IMR-90 (cell line): ENCODE measurements around the gene GM2A. TPM values are rescaled to one million over a fixed set of nuclear protein-coding genes. Genes with fewer than 3 reads are reported as not detected.

Experiments used
- ATAC-seq: fragments of 200-7000 bp; cut with Tn5 transposase; 2 replicates; pipeline ENCODE4 v1.9.1; 2020; ENCODE audit warnings: low read depth, mild to moderate bottlenecking, moderate library complexity
- BruUV-seq: library from RNA; stranded (reverse); fragments of 400-500 nt; replicated peaks from 2 replicates; lab custom pipeline; 2021; lab: Mats Ljungman, UMichigan
- CTCF ChIA-PET: fragments of 300-600 bp; formaldehyde crosslinking; extraction: SDS; loops from one replicate; lab custom pipeline; 2021; ENCODE audit warnings: antibody characterized with exemption; lab: Yijun Ruan, JAX
- POLR2A ChIA-PET: fragments of 300-600 bp; sonication (Branson Sonifier 250); formaldehyde crosslinking; loops from one replicate; lab custom pipeline; 2022; ENCODE audit warnings: antibody characterized with exemption; ENCODE audit not compliant: unreplicated experiment; lab: Charles Lee
- DNase-seq: peaks from one replicate; pipeline ENCODE4 v3.0.0; 2013
- H2AFZ ChIP-seq: replicated peaks from 2 replicates; pipeline ENCODE3; 2013; ENCODE audit warnings: low read length, mild to moderate bottlenecking; ENCODE audit not compliant: poor library complexity
- H2AK5ac ChIP-seq: 2 replicates; pipeline ENCODE4 v1.6.1; 2013; ENCODE audit warnings: low read depth, low read length, inconsistent platforms
- H2AK9ac ChIP-seq: replicated peaks from 2 replicates; pipeline ENCODE3; 2013; ENCODE audit warnings: mild to moderate bottlenecking, low read depth, low read length, moderate library complexity; ENCODE audit not compliant: poor library complexity
- H2BK120ac ChIP-seq: 2 replicates; pipeline ENCODE4 v1.6.1; 2013; ENCODE audit warnings: low read depth, low read length, inconsistent platforms
- H2BK15ac ChIP-seq: 3 replicates; pipeline ENCODE4 v1.6.1; 2013; ENCODE audit warnings: low read depth, low read length, inconsistent platforms
- H2BK20ac ChIP-seq: 2 replicates; pipeline ENCODE4 v1.6.1; 2013; ENCODE audit warnings: low read depth, mild to moderate bottlenecking, inconsistent platforms, low read length, moderate library complexity
- H2BK5ac ChIP-seq: 2 replicates; pipeline ENCODE4 v1.6.1; 2013; ENCODE audit warnings: mild to moderate bottlenecking, low read depth, low read length, inconsistent platforms; ENCODE audit not compliant: poor library complexity, severe bottlenecking
- H3K14ac ChIP-seq: replicated peaks from 2 replicates; pipeline ENCODE4 v1.6.1; 2013; ENCODE audit warnings: low read depth, low read length, inconsistent platforms
- H3K18ac ChIP-seq: 2 replicates; pipeline ENCODE4 v1.6.1; 2013; ENCODE audit warnings: low read depth, low read length, control low read depth
- H3K23ac ChIP-seq: 2 replicates; pipeline ENCODE4 v1.6.1; 2013; ENCODE audit warnings: low read depth, low read length, inconsistent platforms
- H3K27ac ChIP-seq: 2 replicates; pipeline ENCODE4 v1.5.1; 2013; ENCODE audit warnings: mild to moderate bottlenecking, control low read depth, low read length; ENCODE audit not compliant: insufficient read depth
- H3K27me3 ChIP-seq: 2 replicates; pipeline ENCODE4 v1.6.1; 2013; ENCODE audit warnings: low read length; ENCODE audit not compliant: control insufficient read depth, insufficient read depth
- H3K36me3 ChIP-seq: 2 replicates; pipeline ENCODE4 v1.6.1; 2013; ENCODE audit warnings: low read length, mixed read lengths; ENCODE audit not compliant: control insufficient read depth, insufficient read depth
- H3K4ac ChIP-seq: 2 replicates; pipeline ENCODE4 v1.6.1; 2013; ENCODE audit warnings: low read depth, low read length, inconsistent platforms
- H3K4me1 ChIP-seq: 2 replicates; pipeline ENCODE4 v1.6.1; 2013; ENCODE audit warnings: low read length, mixed read lengths; ENCODE audit not compliant: control insufficient read depth, insufficient read depth
- H3K4me2 ChIP-seq: 2 replicates; pipeline ENCODE4 v1.6.1; 2013; ENCODE audit warnings: low read depth, mild to moderate bottlenecking, control low read depth, low read length, moderate library complexity
- H3K4me3 ChIP-seq: 2 replicates; pipeline ENCODE4 v1.5.1; 2013; ENCODE audit warnings: low read depth, mild to moderate bottlenecking, control low read depth, low read length, moderate library complexity; ENCODE audit not compliant: insufficient read depth
- H3K56ac ChIP-seq: 2 replicates; pipeline ENCODE4 v1.6.1; 2013; ENCODE audit warnings: low read length, inconsistent platforms; ENCODE audit not compliant: insufficient read depth; ENCODE audit errors: extremely low read depth
- H3K79me1 ChIP-seq, 2 experiments: 2 replicates each; pipeline ENCODE4 v1.6.1; 2013; ENCODE audit warnings: low read length in 2 of 2, inconsistent platforms in 1 of 2, low read depth in 1 of 2
- H3K9ac ChIP-seq: 2 replicates; pipeline ENCODE4 v1.6.1; 2013; ENCODE audit warnings: low read depth, low read length, control low read depth
- H3K9me1 ChIP-seq: 2 replicates; pipeline ENCODE4 v1.6.1; 2013; ENCODE audit warnings: low read length, inconsistent platforms; ENCODE audit not compliant: insufficient read depth
- H3K9me3 ChIP-seq: 2 replicates; pipeline ENCODE4 v1.6.1; 2013; ENCODE audit warnings: low read length; ENCODE audit not compliant: control insufficient read depth, insufficient read depth
- H4K20me1 ChIP-seq: 2 replicates; pipeline ENCODE4 v1.6.1; 2013; ENCODE audit warnings: low read length, inconsistent platforms; ENCODE audit not compliant: insufficient read depth
- H4K5ac ChIP-seq: 2 replicates; pipeline ENCODE4 v1.6.1; 2013; ENCODE audit warnings: mild to moderate bottlenecking, low read depth, low read length, control low read depth
- H4K8ac ChIP-seq, 2 experiments: 2 replicates each; pipeline ENCODE4 v1.6.1; 2013; ENCODE audit warnings: low read depth in 2 of 2, low read length in 2 of 2, control low read depth in 1 of 2, inconsistent platforms in 1 of 2
- H4K91ac ChIP-seq: 2 replicates; pipeline ENCODE4 v1.6.1; 2013; ENCODE audit warnings: low read depth, low read length, inconsistent platforms; ENCODE audit not compliant: insufficient read depth
- CEBPB ChIP-seq: IDR thresholded peaks from 2 replicates; pipeline ENCODE4 v1.6.1; 2012; ENCODE audit warnings: low read depth, low read length, improper control_type of control experiment
- CHD1 ChIP-seq: IDR thresholded peaks from 2 replicates; pipeline ENCODE4 v1.6.1; 2012; ENCODE audit warnings: low read depth, low read length, improper control_type of control experiment
- FOS ChIP-seq: fragments of 150-350 bp; IDR thresholded peaks from 2 replicates; pipeline ENCODE4 v1.6.1; 2016; ENCODE audit warnings: low read depth, low read length
- MAFK ChIP-seq: IDR thresholded peaks from 2 replicates; pipeline ENCODE4 v1.6.1; 2012; ENCODE audit warnings: low read depth, low read length, improper control_type of control experiment
- MAZ ChIP-seq: IDR thresholded peaks from 2 replicates; pipeline ENCODE4 v1.6.1; 2012; ENCODE audit warnings: low read depth, mild to moderate bottlenecking, low read length, improper control_type of control experiment, moderate library complexity, borderline replicate concordance
- MXI1 ChIP-seq: IDR thresholded peaks from 2 replicates; pipeline ENCODE4 v1.6.1; 2012; ENCODE audit warnings: low read depth, mild to moderate bottlenecking, low read length, moderate library complexity, borderline replicate concordance
- RCOR1 ChIP-seq: IDR thresholded peaks from 2 replicates; pipeline ENCODE4 v1.6.1; 2012; ENCODE audit warnings: mild to moderate bottlenecking, low read length, improper control_type of control experiment; ENCODE audit not compliant: insufficient replicate concordance
- SMC3 ChIP-seq: fragments of 150-350 bp; IDR thresholded peaks from 2 replicates; pipeline ENCODE4 v1.6.1; 2016; ENCODE audit warnings: low read depth, mild to moderate bottlenecking, antibody characterized with exemption, low read length, moderate library complexity
- USF2 ChIP-seq: fragments of 150-350 bp; IDR thresholded peaks from 2 replicates; pipeline ENCODE4 v1.6.1; 2017; ENCODE audit warnings: mild to moderate bottlenecking, antibody characterized with exemption, low read length, low read depth
- WGBS, 2 experiments: methylation state at CpG; one replicate each; pipeline versions ENCODE4 v1.1.5 to v1.1.7; 2013; ENCODE audit warnings: missing lambda C conversion rate in 2 of 2; ENCODE audit not compliant: insufficient read length in 1 of 2; ENCODE audit errors: extremely low coverage in 2 of 2; 5-methylcytosine and 5-hydroxymethylcytosine counted together
- dilution Hi-C: fragments of 300-500 bp; cut with HindIII; formaldehyde crosslinking; loops from one replicate; pipeline ENCODE4 v1.14.3; 2018; ENCODE audit warnings: low sequenced_read_pairs; ENCODE audit not compliant: unreplicated experiment
- in situ Hi-C: fragments of 300-500 bp; cut with MboI; formaldehyde crosslinking; loops from 3 replicates; pipeline ENCODE4 v1.14.3; 2019; ENCODE audit warnings: low sequenced_read_pairs, inconsistent platforms, mixed read lengths
- intact Hi-C: fragments of 100-400 bp; cut with micrococcal nuclease; formaldehyde crosslinking; loops from 2 replicates; pipeline ENCODE4 v1.10.0; 2022
- polyA plus RNA-seq, 3 experiments: library from polyadenylated mRNA; depleted of rRNA; stranded (reverse); fragments of >200 nt; gene quantifications; 2 replicates each; pipeline ENCODE4 v1.2.3, GENCODE V29; 2012; ENCODE audit warnings: low replicate concordance in 1 of 3
- total RNA-seq: library from RNA; depleted of rRNA; stranded (reverse); fragments of >200 nt; gene quantifications from 2 replicates; pipeline ENCODE4 v1.2.3, GENCODE V29; 2012
- TF ChIP-seq, protein P1 (sequence below): conservative IDR thresholded peaks from 2 replicates; pipeline ENCODE4 v1.5.1; 2012; ENCODE audit warnings: mild to moderate bottlenecking, low read depth, low read length, improper control_type of control experiment

The GM2A gene
- total and polyA plus RNA-seq, 2 of the 4 experiments (the other 2 are of a cell fraction) = 13.8 to 18.5 TPM

DNA sequence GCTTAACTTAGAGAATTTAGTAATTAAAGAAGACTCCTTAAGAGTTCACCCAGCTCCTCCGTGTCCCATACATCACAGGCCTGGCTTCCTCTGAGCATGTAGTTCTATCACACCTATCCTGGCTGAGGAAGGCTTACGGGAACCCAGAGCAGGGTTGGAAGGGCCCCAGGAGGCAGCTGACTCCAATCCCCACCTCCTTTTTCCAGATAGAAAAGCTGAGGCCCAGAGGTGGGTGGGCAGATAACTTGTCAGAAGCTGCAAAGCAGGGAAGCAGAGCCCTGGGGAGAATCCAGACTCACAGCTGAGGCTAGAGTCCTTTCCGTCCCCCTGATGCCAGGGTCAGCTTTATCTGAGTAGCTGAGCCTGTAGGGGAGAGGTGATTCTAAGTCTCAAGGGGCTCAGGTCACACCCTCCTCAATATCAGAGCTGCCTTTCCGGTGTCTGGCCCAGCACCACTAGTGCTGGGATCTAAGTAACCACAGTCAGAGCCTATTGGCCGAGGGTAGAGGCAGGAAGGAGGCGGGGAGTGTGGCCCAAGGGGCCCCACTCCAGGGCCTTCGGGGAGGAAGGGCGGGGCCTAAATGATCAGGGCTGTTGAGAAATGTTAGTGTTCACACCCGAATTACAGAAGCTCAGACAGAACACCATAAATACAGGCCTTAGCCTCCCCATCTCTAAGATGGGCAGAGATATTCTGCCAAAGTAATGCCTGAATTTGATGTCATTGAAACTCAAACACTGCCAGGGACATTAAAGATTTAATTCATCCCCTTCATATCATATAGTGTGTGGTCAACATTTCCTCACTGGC is 39.0 kb upstream of the GM2A start:
- Histone ChIP-seq H3K56ac (no peak overlapping the region), H3K27me3 (peaks cover 3% of the 10 kb centered on the region), H3K18ac (no peak overlapping the region), H2BK120ac (no peak overlapping the region), H3K14ac (no peak overlapping the region), H4K8ac (no peak overlapping the region), H3K4me1 (no peaks in the 10 kb centered on the region), H2BK20ac (no peak overlapping the region), H2AFZ (peak overlapping the region; percentile 19), H3K4me3 (no peak overlapping the region), H3K23ac (no peak overlapping the region), H3K4me2 (no peak overlapping the region), H3K79me1 (no peaks in the 10 kb centered on the region), H4K5ac (no peak overlapping the region), H3K9me3 (no peaks in the 10 kb centered on the region), H2AK5ac (no peak overlapping the region), H3K9ac (no peak overlapping the region), H3K9me1 (0 out of 2 replicates have a peak, but pooled peaks cover 3% of the 10 kb centered on the region), H4K20me1 (no peaks in the 10 kb centered on the region), H2AK9ac (peak overlapping the region; percentile 5), H3K27ac (no peak overlapping the region), H2BK15ac (no peak overlapping the region), H2BK5ac (no peak overlapping the region), H3K36me3 (no peaks in the 10 kb centered on the region), H3K4ac (no peak overlapping the region), H4K91ac (no peak overlapping the region)
- in situ Hi-C loops (no loop called here), dilution Hi-C loops (no loop called here), intact Hi-C loops (no loop called here)
- WGBS, 2 experiments = no CpG with 5 or more reads among the region's 9 CpGs
- POLR2A ChIA-PET = no interaction called here
- DNase-seq = no peak
- TF ChIP-seq MAZ = no peak
- TF ChIP-seq MXI1 = no peak
- TF ChIP-seq MAFK = no peak
- no peak for TF ChIP-seq FOS
- TF ChIP-seq CHD1 = no peak
- no peak for TF ChIP-seq RCOR1
- TF ChIP-seq USF2 = no peak
- TF ChIP-seq CEBPB = no peak
- TF ChIP-seq, protein P1, sequence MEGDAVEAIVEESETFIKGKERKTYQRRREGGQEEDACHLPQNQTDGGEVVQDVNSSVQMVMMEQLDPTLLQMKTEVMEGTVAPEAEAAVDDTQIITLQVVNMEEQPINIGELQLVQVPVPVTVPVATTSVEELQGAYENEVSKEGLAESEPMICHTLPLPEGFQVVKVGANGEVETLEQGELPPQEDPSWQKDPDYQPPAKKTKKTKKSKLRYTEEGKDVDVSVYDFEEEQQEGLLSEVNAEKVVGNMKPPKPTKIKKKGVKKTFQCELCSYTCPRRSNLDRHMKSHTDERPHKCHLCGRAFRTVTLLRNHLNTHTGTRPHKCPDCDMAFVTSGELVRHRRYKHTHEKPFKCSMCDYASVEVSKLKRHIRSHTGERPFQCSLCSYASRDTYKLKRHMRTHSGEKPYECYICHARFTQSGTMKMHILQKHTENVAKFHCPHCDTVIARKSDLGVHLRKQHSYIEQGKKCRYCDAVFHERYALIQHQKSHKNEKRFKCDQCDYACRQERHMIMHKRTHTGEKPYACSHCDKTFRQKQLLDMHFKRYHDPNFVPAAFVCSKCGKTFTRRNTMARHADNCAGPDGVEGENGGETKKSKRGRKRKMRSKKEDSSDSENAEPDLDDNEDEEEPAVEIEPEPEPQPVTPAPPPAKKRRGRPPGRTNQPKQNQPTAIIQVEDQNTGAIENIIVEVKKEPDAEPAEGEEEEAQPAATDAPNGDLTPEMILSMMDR = no peak
- TF ChIP-seq SMC3 = no peak
- no TSS peak for BruUV-seq
- ATAC-seq = peak; percentile 66
- CTCF ChIA-PET = interaction anchor here (1.2 kb wide), 1 partner anchor 10 kb away, joined by 5 read pairs; the partner anchor contains the start of gene CCDC69
